SK-N-MC (cell line): Measurements from ENCODE around the gene UBXN6.

Experiments used
- EZH2 ChIP-seq: fragments of 200-600 bp; sonication (generic); IDR thresholded peaks from one replicate; pipeline ENCODE4 v1.6.1; 2017; ENCODE audit warnings: antibody characterized with exemption
- POLR2AphosphoS5 ChIP-seq: IDR thresholded peaks from 2 replicates; pipeline ENCODE4 v1.6.1; 2012; ENCODE audit warnings: mild to moderate bottlenecking, low read depth, low read length, borderline replicate concordance

DNA sequence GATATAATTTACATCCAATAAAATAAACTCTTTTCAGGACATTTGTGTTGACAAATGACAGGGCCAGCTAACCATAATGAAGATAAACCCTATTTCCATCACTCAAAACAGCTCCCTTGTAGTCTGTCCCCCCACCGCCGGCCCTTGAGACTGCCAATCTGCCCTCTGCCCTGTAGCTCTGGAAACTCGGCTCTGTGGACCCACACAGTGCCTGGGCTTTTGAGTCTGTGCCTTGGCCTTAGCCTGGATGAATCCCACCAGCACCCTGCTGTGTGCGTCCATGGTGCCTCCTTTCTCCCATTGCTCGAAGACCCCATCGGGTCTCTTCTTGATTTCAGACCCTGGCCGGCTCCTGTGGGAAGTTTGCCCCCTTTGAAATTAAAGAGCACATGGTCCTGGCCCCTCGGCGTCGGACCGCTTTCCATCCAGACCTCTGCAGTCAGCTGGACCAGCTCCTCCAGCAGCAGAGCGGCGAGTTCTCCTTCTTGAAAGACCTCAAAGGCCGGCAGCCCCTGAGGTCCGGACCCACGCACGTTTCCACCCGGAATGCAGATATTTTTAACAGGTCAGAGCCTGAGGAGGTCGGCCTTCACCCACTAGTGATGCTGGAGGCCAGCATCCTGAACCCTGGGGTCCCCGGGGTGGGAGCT is 29.1 kb downstream of the UBXN6 start:
- TF ChIP-seq EZH2 (no peak), POLR2AphosphoS5 (no peak)
